GM21423 (cell line): ENCODE results near the gene CDC20B.
"Not testable (repeated sequence)": the region's sequence is repeated elsewhere in the genome, so short reads cannot be mapped to it uniquely, and the experiment has no call there.

Experiments
- ATAC-seq: cut with Tn5 transposase; IDR thresholded peaks from one replicate; pipeline ENCODE4 v1.9.1; 2021; ENCODE audit warnings: mild to moderate bottlenecking, moderate library complexity; ENCODE audit not compliant: unreplicated experiment

The CDC20B gene

DNA sequence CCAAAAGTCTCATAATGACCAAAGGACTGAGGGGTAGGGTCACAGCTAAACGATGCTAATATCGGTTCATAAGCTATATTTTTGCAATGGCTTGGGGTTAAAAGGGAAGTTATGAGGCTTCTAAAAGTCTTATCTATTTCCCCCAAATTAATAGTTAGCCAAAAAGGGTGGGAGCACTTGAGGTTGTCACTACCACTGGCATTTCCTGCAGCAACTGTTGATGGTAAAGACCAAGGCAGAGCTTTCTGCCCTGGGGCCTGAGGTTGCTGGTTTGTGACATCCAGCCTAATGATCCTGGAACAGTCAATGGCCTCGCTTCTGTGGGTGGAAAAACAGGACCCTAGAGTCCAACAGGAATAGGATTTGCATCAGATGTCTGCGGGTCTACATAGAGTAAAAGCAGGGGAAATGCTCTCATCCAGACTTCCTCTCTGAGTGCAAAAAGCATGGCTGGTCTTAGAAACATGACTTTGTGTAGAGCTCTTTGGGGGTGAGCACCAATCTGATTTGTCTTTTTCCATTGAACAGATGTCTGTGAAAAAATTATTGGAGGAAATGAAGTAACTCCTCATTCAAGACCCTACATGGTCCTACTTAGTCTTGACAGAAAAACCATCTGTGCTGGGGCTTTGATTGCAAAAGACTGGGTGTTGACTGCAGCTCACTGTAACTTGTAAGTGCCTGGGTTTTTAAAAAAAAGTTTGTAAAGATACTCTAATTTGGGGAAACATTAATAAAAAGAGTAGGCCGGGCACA lies 67.9 kb downstream of the CDC20B start:
- no peak for ATAC-seq

DNA sequence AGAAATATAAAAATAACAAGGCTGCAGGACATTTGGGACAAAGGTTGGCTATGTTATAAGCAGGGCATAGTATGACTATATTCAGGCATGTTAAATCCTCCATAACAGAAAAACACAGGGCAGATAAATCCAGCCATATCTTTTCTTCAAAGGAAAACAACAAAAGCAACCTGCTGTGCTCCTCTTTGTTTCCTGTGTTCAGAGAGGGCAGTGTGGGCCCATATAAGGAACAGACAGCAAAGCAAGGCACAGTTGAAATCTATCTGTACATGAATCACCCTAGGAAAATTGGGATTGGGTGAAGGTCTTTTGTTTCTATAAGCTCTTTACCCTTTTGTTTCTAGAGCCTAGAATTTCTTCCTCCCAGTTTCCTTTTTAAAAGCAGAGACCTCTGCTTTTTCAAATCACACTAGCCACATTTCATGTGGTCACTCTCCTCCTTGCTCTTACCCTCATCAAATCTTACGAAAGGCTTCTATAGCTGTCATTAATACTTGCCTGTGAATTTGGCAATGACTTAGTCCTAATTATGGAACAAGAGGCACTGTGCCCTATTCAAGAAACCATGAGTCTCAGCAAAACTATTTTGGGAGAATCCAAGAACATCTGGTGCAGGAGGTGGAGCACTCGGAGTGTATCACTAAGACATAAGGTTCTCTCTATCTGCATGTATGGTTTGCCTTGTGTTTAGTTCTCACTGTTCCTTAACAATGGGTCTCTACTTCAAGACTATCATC lies 68.8 kb downstream of the CDC20B start:
- ATAC-seq, result no peak

DNA sequence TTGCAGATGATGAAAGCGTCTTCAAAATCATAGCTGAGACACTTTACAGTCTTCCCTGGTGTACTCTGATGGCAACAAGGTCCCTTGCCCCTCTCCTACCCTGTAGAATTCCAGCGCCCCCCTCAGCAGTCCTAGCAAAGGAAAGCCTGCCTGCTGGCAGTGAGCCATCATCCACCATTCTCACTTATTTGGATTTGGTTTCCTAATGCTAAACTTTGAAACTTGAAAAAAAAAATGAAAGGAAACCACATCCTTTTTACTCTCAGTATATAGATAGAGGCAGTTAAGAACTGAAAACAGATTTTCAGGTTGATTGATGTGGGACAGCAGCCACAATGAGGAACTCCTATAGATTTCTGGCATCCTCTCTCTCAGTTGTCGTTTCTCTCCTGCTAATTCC lies 70.6 kb downstream of the CDC20B start, which contains the start of gene GZMA:
Gene GZMA, plus strand, starts transcription at position 299 of the 400 bp plus-strand sequence. Its CDS starts 37 bp downstream, at position 336.
- ATAC-seq, result peak; percentile 73

DNA sequence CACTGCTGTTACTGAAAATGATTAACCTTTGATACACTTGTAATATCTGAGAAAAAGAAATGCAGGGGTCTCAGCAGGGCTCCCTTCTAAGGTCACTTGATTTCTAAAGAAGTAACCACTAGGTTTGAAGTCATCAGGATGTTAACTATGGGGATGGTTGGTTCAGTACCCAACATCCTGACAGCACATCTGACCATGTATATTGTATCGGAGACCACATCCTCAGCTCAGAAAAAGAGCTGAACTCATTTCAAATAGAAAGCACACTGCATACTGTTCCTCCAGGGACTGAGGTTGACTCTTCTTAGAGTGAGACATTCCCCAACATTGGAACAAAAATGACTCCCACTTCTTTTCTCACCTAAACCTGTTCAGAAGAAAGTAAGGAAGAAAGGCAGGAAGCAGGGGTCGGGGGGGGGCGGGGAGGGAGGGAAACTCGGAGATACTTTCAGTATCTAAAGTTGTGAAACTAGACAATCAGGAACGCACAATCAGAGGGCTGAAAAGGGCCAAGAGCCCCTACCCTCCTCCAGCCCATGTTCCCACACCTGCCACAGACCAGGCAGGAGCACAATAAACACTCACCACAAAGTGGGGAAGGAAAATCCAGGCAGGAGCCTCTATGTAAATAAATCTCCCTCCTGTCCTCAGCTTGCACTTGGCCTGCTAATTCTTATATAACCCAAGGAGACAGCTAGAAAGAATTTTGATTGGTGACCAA lies 71.3 kb downstream of the CDC20B start:
- no peak for ATAC-seq

DNA sequence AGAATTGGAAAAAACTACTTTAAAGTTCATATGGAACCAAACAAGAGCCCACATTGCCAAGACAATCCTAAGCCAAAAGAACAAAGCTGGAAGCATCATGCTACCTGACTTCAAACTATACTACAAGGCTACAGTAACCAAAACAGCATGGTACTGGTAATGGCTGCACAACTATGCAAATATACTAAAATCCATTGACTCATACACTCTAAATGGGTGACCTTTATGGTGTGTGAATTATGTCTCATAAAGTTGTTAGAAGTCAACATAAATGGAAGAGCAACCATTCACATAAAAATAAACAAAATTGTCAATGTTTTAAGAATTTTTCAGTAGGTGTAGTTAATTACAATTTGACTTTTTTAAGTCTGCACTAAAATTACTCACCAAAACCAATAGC lies 71.8 kb downstream of the CDC20B start:
- ATAC-seq, result not testable (repeated sequence)

DNA sequence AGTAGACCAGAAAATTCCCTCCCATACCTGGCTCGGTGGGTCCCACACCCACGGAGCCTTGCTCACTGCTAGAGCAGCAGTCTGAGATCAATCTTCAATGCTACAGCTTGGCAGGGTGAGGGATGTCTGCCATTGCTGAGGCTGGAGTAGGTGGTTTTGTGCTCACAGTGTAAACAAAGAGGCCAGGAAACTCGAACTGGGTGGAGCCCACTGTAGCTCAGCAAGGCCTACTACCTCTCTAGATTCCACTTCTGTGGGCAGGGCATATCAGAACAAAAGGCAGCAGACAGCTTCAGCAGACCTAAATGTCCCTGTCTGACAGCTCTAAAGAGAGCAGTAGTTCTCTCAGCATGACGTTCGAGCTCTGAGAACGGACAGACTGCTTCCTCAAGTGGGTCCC lies 76.1 kb downstream of the CDC20B start:
- no peak for ATAC-seq

DNA sequence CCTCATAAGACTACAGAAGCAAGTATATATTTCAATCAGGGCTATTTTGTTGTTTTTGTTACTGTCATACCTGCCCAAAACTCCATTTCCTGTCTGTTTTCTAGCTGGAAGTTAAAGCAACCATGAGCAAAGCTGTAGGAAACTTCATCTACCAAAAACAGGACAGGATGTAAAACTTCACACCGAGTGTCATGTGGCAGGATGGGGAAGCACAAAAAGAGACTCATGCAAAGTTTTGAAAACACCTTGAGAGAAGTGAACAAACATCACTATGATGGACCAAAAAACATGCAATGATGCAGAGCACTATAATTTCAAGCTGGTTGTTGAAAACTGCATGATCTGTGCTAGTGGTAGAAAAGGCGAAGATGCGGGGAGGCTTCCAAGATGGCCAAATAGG lies 76.8 kb downstream of the CDC20B start:
- no peak for ATAC-seq

DNA sequence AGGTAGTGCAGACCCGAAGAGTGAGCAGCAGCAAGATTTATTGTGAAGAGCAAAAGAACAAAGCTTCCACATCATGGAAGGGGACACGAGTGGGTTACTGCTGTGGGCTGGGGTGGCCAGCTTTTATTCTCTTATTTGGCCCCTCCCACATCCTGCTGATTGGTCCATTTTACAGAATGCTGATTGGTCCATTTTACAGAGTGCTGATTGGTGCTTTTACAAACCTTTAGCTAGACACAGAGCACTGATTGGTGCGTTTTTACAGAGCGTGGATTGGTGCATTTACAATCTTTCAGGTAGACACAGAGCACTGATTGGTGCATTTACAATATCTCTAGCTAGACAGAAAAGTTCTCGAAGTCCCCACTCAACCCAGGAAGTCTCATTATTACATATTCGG lies 82.0 kb downstream of the CDC20B start:
- not testable (repeated sequence) for ATAC-seq

DNA sequence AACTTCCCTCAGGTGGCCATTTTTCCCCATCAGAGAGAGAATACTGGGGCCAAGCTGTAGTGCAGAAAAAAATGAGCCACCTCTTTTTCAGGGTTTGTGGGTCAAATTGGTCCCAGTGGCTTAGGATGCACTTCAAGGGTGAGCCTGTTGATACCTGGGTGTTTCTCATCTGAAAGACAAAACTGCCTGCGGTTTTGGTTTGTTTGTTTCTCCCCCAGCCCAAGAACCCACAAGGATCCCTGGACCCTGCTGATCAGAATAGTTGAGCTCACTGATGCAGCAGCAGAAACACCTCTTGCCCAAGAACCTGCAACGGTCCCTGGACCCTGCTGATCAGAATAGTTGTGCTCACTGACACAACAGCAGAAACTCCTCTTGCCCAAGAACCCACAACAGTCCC lies 83.7 kb downstream of the CDC20B start:
- ATAC-seq, result not testable (repeated sequence)

DNA sequence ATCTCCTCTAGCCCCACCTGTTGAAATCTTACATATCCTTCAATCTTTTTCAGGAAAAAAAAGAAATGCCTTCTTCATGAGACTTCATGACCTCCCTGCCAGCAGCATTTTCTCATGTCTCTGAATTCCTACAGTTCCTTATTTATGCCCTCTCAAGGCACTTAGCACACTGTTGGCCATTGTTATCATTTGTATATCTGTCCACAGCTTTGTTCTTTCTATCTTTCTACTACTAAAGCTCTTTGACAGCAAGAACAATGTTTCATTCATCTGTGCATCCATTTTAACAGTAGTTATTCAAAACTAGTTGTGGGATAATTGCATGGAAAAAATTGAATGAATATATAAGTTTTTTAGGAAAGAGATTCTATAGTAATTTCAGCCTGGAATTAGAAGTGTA lies 91.4 kb downstream of the CDC20B start:
- ATAC-seq, result no peak

DNA sequence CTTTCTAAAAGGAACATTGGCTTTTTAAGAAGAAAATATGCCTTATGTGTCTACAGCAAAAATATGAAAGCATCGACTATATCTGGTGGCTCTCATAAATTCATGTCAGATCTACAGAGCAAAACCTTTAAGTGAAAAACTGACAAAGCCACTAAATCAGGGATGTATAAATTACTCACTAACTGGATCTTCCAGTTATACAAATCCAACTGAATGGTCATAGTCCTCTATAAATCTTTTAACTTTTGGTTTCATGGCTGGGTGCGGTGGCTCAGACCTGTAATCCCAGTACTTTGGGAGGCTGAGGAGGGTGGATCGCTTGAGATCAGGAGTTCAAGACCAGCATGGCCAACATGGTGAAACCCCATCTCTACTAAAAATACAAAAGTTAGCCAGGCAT lies 99.8 kb downstream of the CDC20B start:
- ATAC-seq, result no peak

DNA sequence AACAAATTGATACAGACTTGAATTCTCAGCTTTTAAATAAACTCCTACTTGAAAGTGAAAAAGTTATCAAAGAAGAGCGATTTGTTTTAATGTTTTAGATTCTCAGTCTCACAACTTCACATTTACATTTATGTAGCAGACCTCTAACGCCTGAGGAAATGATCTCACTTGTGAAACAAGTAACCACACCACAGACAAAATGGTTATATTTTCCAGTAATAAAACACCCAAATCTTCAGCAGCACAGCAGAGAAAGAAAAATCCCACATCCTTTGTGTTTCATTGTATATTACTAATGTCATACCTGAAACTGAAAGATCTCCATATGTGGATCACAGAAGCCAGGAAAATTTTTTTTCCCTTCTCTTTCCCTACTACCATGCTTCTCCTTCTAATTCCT lies 100.3 kb downstream of the CDC20B start:
- ATAC-seq, result peak; percentile 58

DNA sequence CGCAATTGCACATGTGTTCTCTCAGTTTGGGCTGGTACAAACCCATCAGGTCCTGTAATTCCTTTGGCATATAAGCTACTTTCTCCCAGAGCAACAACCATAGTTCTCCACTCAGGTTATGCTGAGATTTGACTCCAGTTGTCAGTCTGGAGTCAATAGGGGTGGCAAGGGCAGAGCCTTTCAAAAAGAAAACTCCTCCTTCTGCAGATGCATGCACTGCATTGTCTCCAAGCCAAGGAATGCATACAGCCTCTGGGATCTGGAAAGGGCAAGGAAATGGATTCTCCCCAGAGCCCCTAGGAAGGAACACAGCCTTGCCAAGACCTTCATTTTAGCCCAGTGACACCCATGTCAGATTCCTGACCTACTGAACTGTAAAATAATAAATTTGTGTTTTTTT lies 101.6 kb downstream of the CDC20B start:
- ATAC-seq, result no peak

DNA sequence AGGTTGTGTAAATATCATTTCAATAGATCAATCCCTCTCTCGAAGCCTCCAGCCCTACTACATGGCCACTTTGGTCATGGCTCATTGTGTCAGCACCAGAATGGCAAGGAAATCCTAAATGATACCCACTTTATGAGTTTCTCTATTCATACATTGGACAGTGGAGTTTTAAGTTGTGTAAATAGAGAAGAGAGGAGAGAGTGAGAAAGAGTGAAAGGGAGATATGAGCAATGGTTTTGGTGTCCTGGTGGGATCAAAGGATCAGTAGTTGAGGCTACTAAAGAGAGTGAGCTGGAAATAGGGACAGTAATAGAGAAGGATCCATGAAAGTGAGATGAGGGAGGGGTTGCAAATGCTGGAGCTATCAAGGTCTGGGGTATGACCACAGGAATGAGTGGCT lies 102.0 kb downstream of the CDC20B start:
- no peak for ATAC-seq

DNA sequence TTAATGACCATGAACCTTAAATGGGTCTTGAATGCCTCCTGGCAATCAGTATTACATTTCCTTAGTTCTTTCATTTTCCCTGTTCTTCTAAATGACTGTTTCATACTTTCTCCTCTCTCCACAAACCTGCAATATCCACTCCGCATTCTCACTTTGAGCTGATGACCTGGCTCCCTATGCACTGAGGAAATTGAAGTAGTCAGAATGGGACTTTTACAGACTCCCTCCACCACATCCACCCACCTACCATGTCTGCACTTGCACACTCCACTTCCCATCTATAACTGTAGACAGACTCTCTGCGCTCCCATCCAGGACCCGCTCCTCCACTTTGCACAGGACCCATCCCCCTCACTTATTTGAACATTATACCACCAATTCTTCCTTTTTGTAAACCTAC lies 106.7 kb downstream of the CDC20B start:
- no peak for ATAC-seq

DNA sequence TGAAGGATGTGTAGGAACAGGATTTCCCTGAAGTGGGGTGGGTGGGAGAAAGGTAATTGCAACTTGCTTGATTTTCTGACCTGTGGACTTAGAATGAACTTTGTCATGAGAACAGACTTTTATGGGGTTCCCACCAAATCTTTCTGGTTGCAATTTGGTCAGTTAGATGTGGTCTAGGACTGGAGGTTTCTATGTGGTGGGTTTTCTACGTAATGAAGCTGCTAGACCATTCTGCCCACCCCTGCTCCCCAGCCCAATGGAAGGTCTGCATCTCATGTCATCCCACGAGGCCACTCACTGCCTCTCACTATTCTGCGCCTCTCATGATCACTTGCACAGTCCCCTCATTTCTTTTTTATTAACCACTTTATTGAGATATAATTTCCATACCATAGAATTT lies 108.5 kb downstream of the CDC20B start:
- ATAC-seq, result no peak

DNA sequence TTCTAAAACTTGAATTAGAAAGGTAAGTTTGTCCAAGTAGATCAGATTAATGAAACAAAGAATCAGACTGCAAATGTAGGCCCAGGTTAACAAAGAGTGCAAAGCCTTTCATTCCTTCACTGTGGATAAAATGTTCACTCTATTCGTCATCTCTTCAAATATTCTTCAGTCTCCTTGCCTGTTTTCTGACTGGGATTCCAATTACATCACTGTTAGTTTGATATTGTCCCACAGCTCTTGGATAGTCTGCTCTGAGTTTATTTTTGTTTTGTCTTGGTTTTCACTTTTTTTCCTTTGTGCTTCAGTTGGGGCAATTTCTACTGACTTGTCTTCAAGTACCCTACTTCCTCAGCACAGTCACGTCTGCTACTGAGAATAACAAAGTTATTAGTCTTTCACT lies 109.1 kb downstream of the CDC20B start:
- ATAC-seq, result no peak

DNA sequence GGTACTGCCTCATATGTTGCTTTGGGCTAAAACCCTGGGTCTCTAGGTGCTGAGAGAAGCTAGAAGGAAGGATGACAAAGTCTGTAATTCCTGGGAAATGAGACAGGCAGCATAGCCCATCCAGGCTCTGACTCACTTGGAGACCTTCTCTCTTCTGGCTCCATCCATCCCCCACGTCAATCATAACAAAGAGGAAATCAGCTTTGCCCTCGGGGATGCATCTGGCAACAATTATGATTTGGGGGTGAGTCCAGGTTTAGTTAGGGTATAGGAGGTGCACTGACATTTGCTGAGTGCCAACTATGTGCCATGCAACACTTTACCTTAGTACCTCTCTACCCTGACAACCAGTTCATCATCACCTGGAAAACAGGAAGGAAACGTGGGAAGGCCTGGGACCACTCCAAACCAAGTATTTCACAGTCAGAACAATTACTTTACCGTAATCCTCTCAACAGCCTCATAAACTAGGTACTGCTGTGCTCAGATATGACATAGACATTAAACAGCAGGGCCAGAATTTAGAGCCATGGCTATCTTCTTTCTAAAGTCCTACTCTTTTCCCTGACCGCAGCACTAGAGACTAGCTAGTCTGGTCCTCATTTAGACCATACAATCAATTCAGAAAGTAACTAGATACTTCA lies 109.6 kb downstream of the CDC20B start:
- no peak for ATAC-seq
